ENCODE data around the gene KRTAP10-9. TPM values are rescaled to one million over a fixed set of nuclear protein-coding genes. Genes with fewer than 3 reads are reported as not detected.

KRTAP10-9 gene
- polyA plus RNA-seq, 1 of the 3 experiments (the other 2 are of a cell fraction): not detected

- no peak for DNase-seq
- Histone ChIP-seq H3K9ac (no peak overlapping the region), H3K4me2 (no peak overlapping the region), H3K4me1 (ENCODE audit: control insufficient read depth in 1 of 2, insufficient read depth in 2 of 2, low read depth in 1 of 2, low read length in 1 of 2) (no peaks in the 10 kb centered on the region), H3K9me3 (no peaks in the 10 kb centered on the region), H3K4me3 (ENCODE audit: low read depth in 2 of 2, low read length in 1 of 2) (no peak overlapping the region), H3K79me2 (ENCODE audit: insufficient read depth) (no peaks in the 10 kb centered on the region), H3F3A (replicated peaks; ENCODE audit: insufficient read depth) (no peaks in the 10 kb centered on the region), H2AFZ (ENCODE audit: low read depth) (no peak overlapping the region), H3K27me3 (ENCODE audit: insufficient read depth) (peaks cover 49% of the 10 kb centered on the region), H3K27ac (ENCODE audit: low read depth in 2 of 2, low read length in 1 of 2) (no peak overlapping the region), H3K36me3 (replicated peaks in 1 of 2; ENCODE audit: control insufficient read depth in 1 of 2, insufficient read depth in 2 of 2, low read length in 1 of 2) (no peaks in the 10 kb centered on the region), H4K20me1 (ENCODE audit: insufficient read depth) (no peaks in the 10 kb centered on the region), H3K9me2 (no peaks in the 10 kb centered on the region)
- ChIA-PET CTCF (no interaction called here), POLR2A (no interaction called here)
- WGBS (ENCODE audit: low lambda C conversion rate): 12% methylated on average over 13 of the region's 20 CpGs
- TF ChIP-seq POLR2AphosphoS5 (IDR thresholded peaks at IDR 0.05; ENCODE audit: low read depth, low read length) (no peak), IRF3 (IDR thresholded peaks at IDR 0.05; ENCODE audit: low read depth, low read length) (no peak), NRF1 (IDR thresholded peaks at IDR 0.05; ENCODE audit: low read depth, low read length) (no peak), CTCF (IDR thresholded peaks at IDR 0.05) (no peak), MEF2A (IDR thresholded peaks at IDR 0.05; ENCODE audit: borderline replicate concordance, low read depth) (no peak), NFIC (IDR thresholded peaks at IDR 0.05; ENCODE audit: borderline replicate concordance) (no peak), FOXJ3 (CRISPR knock-in tag; IDR thresholded peaks at IDR 0.05) (no peak), FOXM1 (IDR thresholded peaks at IDR 0.05; ENCODE audit: low read depth) (no peak), REST (IDR thresholded peaks at IDR 0.05; ENCODE audit: low read depth, low read length) (no peak), MXI1 (IDR thresholded peaks at IDR 0.05; ENCODE audit: low read depth, low read length) (no peak), EP300 (IDR thresholded peaks at IDR 0.05; ENCODE audit: borderline replicate concordance in 1 of 2, low read depth in 1 of 2, low read length in 1 of 2) (no peak), RFX5 (IDR thresholded peaks at IDR 0.05; ENCODE audit: low read length) (no peak), PBX3 (IDR thresholded peaks at IDR 0.05) (no peak), SMC3 (IDR thresholded peaks at IDR 0.05; ENCODE audit: low read depth, low read length) (no peak), ZBTB33 (IDR thresholded peaks at IDR 0.05; ENCODE audit: borderline replicate concordance, low read depth) (no peak), MAX (IDR thresholded peaks at IDR 0.05; ENCODE audit: low read depth) (no peak), ELF1 (IDR thresholded peaks at IDR 0.05) (no peak), RCOR1 (IDR thresholded peaks at IDR 0.05; ENCODE audit: low read length) (no peak)
Observed at GRCh38 chr21:44614161-44614631, 12.7 kb upstream of the KRTAP10-9 start.
